ENCODE results near the gene ZAP70. TPM values are rescaled to one million over a fixed set of nuclear protein-coding genes. Genes with fewer than 3 reads are reported as not detected.

The ZAP70 gene
- total RNA-seq, 2 experiments from 2014 or later = 218 TPM

GRCh38 chr2:97781981-97782380, 68.6 kb downstream of the ZAP70 start:
- POLR2A ChIA-PET = no interaction called here
- Mint-ChIP-seq H3K9me3 (no peaks in the 10 kb centered on the region), H3K4me3 (no peak overlapping the region), H3K27ac (no peak overlapping the region), H3K27me3 (no peaks in the 10 kb centered on the region), H3K36me3 (ENCODE audit: low read depth) (peaks cover 4% of the 10 kb centered on the region), H3K4me1 (ENCODE audit: low read depth) (no peaks in the 10 kb centered on the region)
- TF ChIP-seq CTCF (IDR thresholded peaks at IDR 0.05) = no peak
- intact Hi-C loops (cut with micrococcal nuclease) = no loop called here
- DNase-seq (no peak), ATAC-seq (no peak)
- CTCF ChIA-PET = no interaction called here

- no peak overlapping the region for H3K4me3 Mint-ChIP-seq
- no peak overlapping the region for H3K27ac Mint-ChIP-seq
- no peak for TF ChIP-seq CTCF (IDR thresholded peaks at IDR 0.05)
- CTCF ChIA-PET = no interaction called here
- POLR2A ChIA-PET = no interaction called here
- ATAC-seq = no peak
- no peaks in the 10 kb centered on the region for H3K4me1 Mint-ChIP-seq (ENCODE audit: low read depth)
- no peaks in the 10 kb centered on the region for H3K27me3 Mint-ChIP-seq
- H3K9me3 Mint-ChIP-seq = no peaks in the 10 kb centered on the region
- no peak for DNase-seq
- H3K36me3 Mint-ChIP-seq (ENCODE audit: low read depth) = peaks cover 5% of the 10 kb centered on the region
- intact Hi-C loops (cut with micrococcal nuclease) = no loop called here
These were observed 71.6 kb downstream of the ZAP70 start for GRCh38 chr2:97784953-97785352.

- H3K9me3 Mint-ChIP-seq = no peaks in the 10 kb centered on the region
- no peaks in the 10 kb centered on the region for H3K27me3 Mint-ChIP-seq
- no peaks in the 10 kb centered on the region for H3K4me1 Mint-ChIP-seq (ENCODE audit: low read depth)
- H3K36me3 Mint-ChIP-seq (ENCODE audit: low read depth) = peaks cover 5% of the 10 kb centered on the region
- ChIA-PET CTCF (interaction anchor here (1.0 kb wide), 1 partner anchor 10 kb away, joined by 4 read pairs; no protein-coding TSS in a partner anchor), POLR2A (no interaction called here)
- TF ChIP-seq CTCF (IDR thresholded peaks at IDR 0.05) = no peak
- H3K4me3 Mint-ChIP-seq = no peak overlapping the region
- intact Hi-C loops (cut with micrococcal nuclease) = no loop called here
- no peak for ATAC-seq
- DNase-seq = no peak
- H3K27ac Mint-ChIP-seq = no peak overlapping the region
These were observed 72.4 kb downstream of the ZAP70 start for GRCh38 chr2:97785818-97786217.

GRCh38 chr2:97788986-97789644, 75.7 kb downstream of the ZAP70 start:
- POLR2A ChIA-PET = no interaction called here
- intact Hi-C loops (cut with micrococcal nuclease) = no loop called here
- Mint-ChIP-seq H3K4me1 (ENCODE audit: low read depth) (no peaks in the 10 kb centered on the region), H3K4me3 (no peak overlapping the region), H3K9me3 (no peaks in the 10 kb centered on the region), H3K27me3 (no peaks in the 10 kb centered on the region), H3K36me3 (ENCODE audit: low read depth) (peaks cover 11% of the 10 kb centered on the region), H3K27ac (no peak overlapping the region)
- no peak for TF ChIP-seq CTCF (IDR thresholded peaks at IDR 0.05)
- CTCF ChIA-PET = interaction anchor here (3.1 kb wide), 1 partner anchor 17 kb away, joined by 14 read pairs; no protein-coding TSS in a partner anchor
- ATAC-seq (no peak), DNase-seq (no peak)

Other genes with a start within 250 kb of the ZAP70 start
- gene ANKRD36B, start 123.7 kb upstream of the ZAP70 start, total RNA-seq = 10 to 100 TPM; 23.6 to 31.3 TPM
- 100 to 1,000 TPM; 233 to 238 TPM for gene COX5B, start 67.5 kb upstream of the ZAP70 start, total RNA-seq
- gene ACTR1B, start 49.5 kb upstream of the ZAP70 start, total RNA-seq = 100 to 1,000 TPM; 143 to 150 TPM
- 10 to 100 TPM in 1 of 2 experiments, 1 to 10 TPM in 1; 6.8 to 11.7 TPM for gene C2orf92, start 43.9 kb upstream of the ZAP70 start, total RNA-seq

Measured in activated CD8-positive, alpha-beta T cell treated with anti-CD3 and anti-CD28 coated beads for 36 hours (primary cell).